ENCODE data around the gene INF2. TPM values are rescaled to one million over a fixed set of nuclear protein-coding genes. Genes with fewer than 3 reads are reported as not detected.

The INF2 gene
- total RNA-seq, 6 experiments from 2014 or later = 47.5 to 98.2 (median 71.4) TPM

DNA sequence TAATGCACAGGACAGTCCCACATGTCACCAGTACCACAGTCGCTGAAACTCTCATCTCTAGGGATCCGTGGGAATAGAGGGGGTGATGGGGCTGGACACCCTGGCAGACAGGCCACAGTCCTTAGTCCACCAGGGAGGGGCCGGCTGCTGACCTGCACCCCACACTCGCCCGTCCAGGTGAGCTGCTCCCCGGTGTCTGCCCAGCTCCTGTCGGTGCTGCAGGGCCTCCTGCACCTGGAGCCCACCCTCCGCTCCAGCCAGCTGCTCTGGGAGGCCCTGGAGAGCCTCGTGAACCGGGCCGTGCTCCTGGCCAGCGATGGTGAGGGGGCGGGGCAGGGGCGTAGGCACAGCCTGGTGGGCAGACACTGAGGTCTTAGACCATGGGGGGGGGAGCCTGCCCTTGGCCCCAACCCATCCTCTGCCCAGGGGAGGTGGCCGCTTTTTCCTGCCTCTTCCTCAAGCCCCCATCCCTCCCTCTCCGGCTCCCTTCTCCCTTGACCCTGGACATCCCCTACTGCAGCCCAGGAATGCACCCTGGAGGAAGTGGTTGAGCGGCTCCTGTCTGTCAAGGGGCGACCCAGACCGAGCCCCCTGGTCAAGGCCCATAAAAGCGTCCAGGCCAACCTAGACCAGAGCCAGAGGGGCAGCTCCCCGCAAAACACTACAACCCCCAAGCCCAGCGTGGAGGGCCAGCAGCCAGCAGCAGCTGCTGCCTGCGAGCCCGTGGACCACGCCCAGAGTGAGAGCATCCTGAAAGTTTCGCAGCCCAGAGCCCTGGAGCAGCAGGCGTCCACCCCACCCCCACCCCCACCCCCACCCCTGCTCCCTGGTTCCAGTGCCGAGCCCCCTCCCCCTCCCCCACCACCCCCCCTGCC, 17.6 kb downstream of the INF2 start:
- no peak overlapping the region for H3K27ac ChIP-seq
- TF ChIP-seq, protein P1, sequence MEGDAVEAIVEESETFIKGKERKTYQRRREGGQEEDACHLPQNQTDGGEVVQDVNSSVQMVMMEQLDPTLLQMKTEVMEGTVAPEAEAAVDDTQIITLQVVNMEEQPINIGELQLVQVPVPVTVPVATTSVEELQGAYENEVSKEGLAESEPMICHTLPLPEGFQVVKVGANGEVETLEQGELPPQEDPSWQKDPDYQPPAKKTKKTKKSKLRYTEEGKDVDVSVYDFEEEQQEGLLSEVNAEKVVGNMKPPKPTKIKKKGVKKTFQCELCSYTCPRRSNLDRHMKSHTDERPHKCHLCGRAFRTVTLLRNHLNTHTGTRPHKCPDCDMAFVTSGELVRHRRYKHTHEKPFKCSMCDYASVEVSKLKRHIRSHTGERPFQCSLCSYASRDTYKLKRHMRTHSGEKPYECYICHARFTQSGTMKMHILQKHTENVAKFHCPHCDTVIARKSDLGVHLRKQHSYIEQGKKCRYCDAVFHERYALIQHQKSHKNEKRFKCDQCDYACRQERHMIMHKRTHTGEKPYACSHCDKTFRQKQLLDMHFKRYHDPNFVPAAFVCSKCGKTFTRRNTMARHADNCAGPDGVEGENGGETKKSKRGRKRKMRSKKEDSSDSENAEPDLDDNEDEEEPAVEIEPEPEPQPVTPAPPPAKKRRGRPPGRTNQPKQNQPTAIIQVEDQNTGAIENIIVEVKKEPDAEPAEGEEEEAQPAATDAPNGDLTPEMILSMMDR (IDR thresholded peaks at IDR 0.05) = no peak
- TF ChIP-seq POLR2A (IDR thresholded peaks at IDR 0.05) = no peak
- peaks cover 0 to 44% (median 23%) of the 10 kb centered on the region in 4 donors for H3K36me3 ChIP-seq
- DNase-seq (no peak), ATAC-seq (no peak)
- intact Hi-C loops (cut with DNase I) = loop anchor here in 1 of 2 donors (5.0 kb wide), 1 partner anchor 55 kb away; no protein-coding TSS in a partner anchor
- H3K4me3 ChIP-seq = no peak overlapping the region
- H3K9me3 ChIP-seq = no peaks in the 10 kb centered on the region
- no peaks in the 10 kb centered on the region for H3K4me1 ChIP-seq
- H3K27me3 ChIP-seq = no peaks in the 10 kb centered on the region
- WGBS (ENCODE audit: insufficient coverage, low coverage, low lambda C conversion rate, missing lambda C conversion rate) = 100% methylated on average over 1 of the region's 28 CpGs

DNA sequence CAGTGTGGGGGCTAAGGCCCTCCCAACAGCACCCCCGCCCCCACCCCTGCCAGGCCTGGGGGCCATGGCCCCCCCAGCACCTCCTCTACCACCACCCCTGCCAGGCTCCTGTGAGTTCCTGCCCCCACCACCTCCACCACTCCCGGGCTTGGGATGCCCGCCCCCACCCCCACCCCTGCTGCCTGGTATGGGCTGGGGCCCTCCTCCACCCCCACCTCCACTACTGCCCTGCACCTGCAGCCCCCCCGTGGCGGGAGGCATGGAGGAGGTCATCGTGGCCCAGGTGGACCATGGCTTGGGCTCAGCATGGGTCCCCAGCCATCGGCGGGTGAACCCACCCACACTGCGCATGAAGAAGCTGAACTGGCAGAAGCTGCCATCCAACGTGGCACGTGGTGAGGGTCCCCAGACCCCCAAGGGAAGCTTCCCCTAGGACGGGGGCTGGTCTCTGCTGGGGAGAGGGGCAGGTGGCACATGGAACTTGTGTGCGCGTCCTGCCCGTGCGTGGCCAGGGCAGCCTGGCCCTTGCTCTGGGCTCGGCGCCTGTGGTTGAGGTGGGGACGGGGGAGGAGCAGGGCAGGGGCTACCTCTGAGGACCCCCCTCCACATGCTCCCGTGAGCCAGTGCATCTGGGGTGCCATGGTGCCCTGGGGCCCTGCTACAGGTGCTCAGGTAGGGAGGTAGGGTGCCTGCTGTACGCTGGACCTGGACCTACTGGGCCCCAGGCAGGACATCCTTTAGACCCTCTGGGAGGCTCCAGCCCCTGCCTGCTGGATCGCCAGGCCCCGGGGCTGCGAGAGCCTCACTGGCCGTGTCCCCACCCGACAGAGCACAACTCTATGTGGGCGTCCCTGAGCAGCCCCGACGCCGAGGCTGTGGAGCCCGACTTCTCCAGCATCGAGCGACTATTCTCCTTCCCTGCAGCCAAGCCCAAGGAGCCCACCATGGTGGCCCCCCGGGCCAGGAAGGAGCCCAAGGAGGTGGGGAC, 18.5 kb downstream of the INF2 start:
- no peak for DNase-seq

DNA sequence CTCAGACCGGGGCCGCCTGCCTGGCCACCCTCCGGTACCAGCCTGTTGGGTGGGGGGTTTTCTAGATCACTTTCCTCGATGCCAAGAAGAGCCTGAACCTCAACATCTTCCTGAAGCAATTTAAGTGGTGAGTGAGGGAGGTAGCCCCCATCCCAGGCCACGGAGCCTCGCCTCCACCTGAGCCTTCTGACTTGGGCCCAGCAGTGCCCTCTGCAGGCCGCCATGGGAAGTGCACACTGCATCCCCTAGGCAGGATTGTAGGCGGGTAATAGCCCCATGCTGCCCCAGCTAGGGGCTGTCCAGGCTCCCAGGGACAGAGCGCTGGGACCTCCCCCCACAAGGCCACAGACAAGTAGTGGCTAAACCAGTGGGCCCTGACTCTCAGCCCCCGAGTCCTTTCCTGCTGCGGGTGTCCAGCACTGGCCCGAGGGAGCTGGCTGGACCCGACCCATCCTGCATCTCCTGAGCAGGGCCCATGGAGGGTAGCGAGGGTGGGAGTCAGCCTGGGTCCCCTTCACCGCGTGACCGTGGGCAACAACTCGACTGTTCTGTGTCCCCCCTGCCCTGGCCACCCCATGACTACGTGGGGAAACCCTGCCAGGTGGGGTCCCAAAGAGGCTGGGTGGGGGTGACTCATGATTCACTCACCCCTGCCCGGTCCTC, 19.3 kb downstream of the INF2 start:
- Histone ChIP-seq H3K27ac (no peak overlapping the region), H3K27me3 (no peaks in the 10 kb centered on the region), H3K36me3 (peaks cover 0 to 44% (median 27%) of the 10 kb centered on the region in 4 donors), H3K4me1 (no peaks in the 10 kb centered on the region), H3K4me3 (no peak overlapping the region), H3K9me3 (no peaks in the 10 kb centered on the region)
- 20% methylated on average over 7 of the region's 20 CpGs for WGBS (ENCODE audit: insufficient coverage, low coverage, low lambda C conversion rate, missing lambda C conversion rate)
- intact Hi-C loops (cut with DNase I) = loop anchor here in 1 of 2 donors (5.0 kb wide), 1 partner anchor 56 kb away; no protein-coding TSS in a partner anchor
- DNase-seq (peak in 1 of 3 donors; percentile 62), ATAC-seq (peak; percentile 77 to 86 (median 80))
- TF ChIP-seq POLR2A (IDR thresholded peaks at IDR 0.05) = no peak
- TF ChIP-seq, protein P1 (IDR thresholded peaks at IDR 0.05) = peak; percentile 91 to 99 (median 96)

More for the DNA sequence above, 18.5 kb downstream of the INF2 start:
- Histone ChIP-seq H3K27ac (no peak overlapping the region), H3K9me3 (no peaks in the 10 kb centered on the region), H3K36me3 (peaks cover 0 to 51% (median 27%) of the 10 kb centered on the region in 4 donors), H3K4me3 (no peak overlapping the region), H3K27me3 (no peaks in the 10 kb centered on the region), H3K4me1 (no peaks in the 10 kb centered on the region)
- ATAC-seq = peak in 2 of 4 donors; percentile 4 to 8
- TF ChIP-seq POLR2A (IDR thresholded peaks at IDR 0.05) = no peak
- TF ChIP-seq, protein P1 (IDR thresholded peaks at IDR 0.05) = no peak
- WGBS (ENCODE audit: insufficient coverage, low coverage, low lambda C conversion rate, missing lambda C conversion rate) = 60% methylated on average over 1 of the region's 34 CpGs
- intact Hi-C loops (cut with DNase I) = loop anchor here in 1 of 2 donors (5.0 kb wide), 1 partner anchor 56 kb away; no protein-coding TSS in a partner anchor

Data from right lobe of liver (tissue), 6 donors.